ENCODE measurements around the gene SUN3. TPM values are rescaled to one million over a fixed set of nuclear protein-coding genes. Genes with fewer than 3 reads are reported as not detected.

Gene SUN3
- total and polyA plus RNA-seq, 2 of the 4 experiments (the other 2 are of a cell fraction), result not detected

DNA sequence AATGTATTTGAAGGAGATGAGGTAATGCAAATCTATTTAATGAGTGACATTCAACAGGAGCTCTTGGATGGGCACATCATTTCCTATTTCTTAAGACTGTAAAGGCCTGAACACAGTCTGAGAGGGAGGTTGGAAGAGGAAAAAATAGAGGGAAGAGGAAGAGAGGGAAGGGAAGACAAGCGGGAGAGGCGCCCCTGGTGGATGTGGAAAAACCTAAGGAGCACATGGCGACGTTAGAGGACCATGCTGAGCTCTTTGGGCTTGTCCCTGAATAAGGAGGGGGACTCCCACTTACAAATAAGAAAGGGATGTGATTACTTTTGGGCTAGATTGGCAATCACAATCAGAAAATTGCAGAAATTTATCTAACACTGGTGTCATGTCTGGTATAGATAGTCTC is 19.6 kb downstream of the SUN3 start:
- no peak for DNase-seq
- intact Hi-C loops (cut with micrococcal nuclease) (no loop called here), in situ Hi-C loops (cut with MboI; ENCODE audit: low sequenced_read_pairs) (no loop called here), dilution Hi-C loops (cut with HindIII; ENCODE audit: low sequenced_read_pairs, unreplicated experiment) (no loop called here)
- H3K18ac ChIP-seq (ENCODE audit: low read depth, low read length), result no peak overlapping the region
- H2AK9ac ChIP-seq (replicated peaks; ENCODE audit: low read depth, low read length, poor library complexity), result no peak overlapping the region
- no peak overlapping the region for H3K23ac ChIP-seq (ENCODE audit: low read depth, low read length)
- H3K36me3 ChIP-seq (ENCODE audit: control insufficient read depth, insufficient read depth, low read length), result no peaks in the 10 kb centered on the region
- no peak overlapping the region for H2AFZ ChIP-seq (replicated peaks; ENCODE audit: low read length, poor library complexity)
- no TSS peak for BruUV-seq (replicated peaks)
- no peak overlapping the region for H3K4ac ChIP-seq (ENCODE audit: low read depth, low read length)
- H3K56ac ChIP-seq (ENCODE audit: extremely low read depth, insufficient read depth, low read length), result no peak overlapping the region
- H2AK5ac ChIP-seq (ENCODE audit: low read depth, low read length), result no peak overlapping the region
- no peak overlapping the region for H4K91ac ChIP-seq (ENCODE audit: insufficient read depth, low read depth, low read length)
- peaks cover 9% of the 10 kb centered on the region for H3K4me1 ChIP-seq (ENCODE audit: control insufficient read depth, insufficient read depth, low read length)
- ATAC-seq (ENCODE audit: low read depth), result no peak
- no peaks in the 10 kb centered on the region for H3K9me3 ChIP-seq (ENCODE audit: control insufficient read depth, insufficient read depth, low read length)
- H3K4me2 ChIP-seq (ENCODE audit: low read depth, low read length), result no peak overlapping the region
- no peak overlapping the region for H2BK120ac ChIP-seq (ENCODE audit: low read depth, low read length)
- H3K14ac ChIP-seq (replicated peaks; ENCODE audit: low read depth, low read length), result no peak overlapping the region
- peaks cover 4% of the 10 kb centered on the region; the same call in 1 of the 2 replicates for H3K9me1 ChIP-seq (ENCODE audit: insufficient read depth, low read length)
- no peak overlapping the region for H4K5ac ChIP-seq (ENCODE audit: low read depth, low read length)
- peaks cover 15% of the 10 kb centered on the region for H3K27me3 ChIP-seq (ENCODE audit: control insufficient read depth, insufficient read depth, low read length)
- H4K20me1 ChIP-seq (ENCODE audit: insufficient read depth, low read length), result no peaks in the 10 kb centered on the region
- ChIA-PET CTCF (interaction anchor here (0.7 kb wide), 1 partner anchor 68 kb away, joined by 3 read pairs; no protein-coding TSS in a partner anchor), POLR2A (ENCODE audit: unreplicated experiment) (no interaction called here)
- no peak overlapping the region for H3K9ac ChIP-seq (ENCODE audit: low read depth, low read length)
- no peak for TF ChIP-seq MAFK (IDR thresholded peaks at IDR 0.05; ENCODE audit: low read depth, low read length)
- TF ChIP-seq RFX5 (IDR thresholded peaks at IDR 0.05; ENCODE audit: low read depth, low read length), result no peak
- no peak for TF ChIP-seq FOS (IDR thresholded peaks at IDR 0.05; ENCODE audit: low read depth, low read length)
- no peak for TF ChIP-seq NFE2L2 (IDR thresholded peaks at IDR 0.05; ENCODE audit: low read depth, low read length)
- TF ChIP-seq, protein P1, sequence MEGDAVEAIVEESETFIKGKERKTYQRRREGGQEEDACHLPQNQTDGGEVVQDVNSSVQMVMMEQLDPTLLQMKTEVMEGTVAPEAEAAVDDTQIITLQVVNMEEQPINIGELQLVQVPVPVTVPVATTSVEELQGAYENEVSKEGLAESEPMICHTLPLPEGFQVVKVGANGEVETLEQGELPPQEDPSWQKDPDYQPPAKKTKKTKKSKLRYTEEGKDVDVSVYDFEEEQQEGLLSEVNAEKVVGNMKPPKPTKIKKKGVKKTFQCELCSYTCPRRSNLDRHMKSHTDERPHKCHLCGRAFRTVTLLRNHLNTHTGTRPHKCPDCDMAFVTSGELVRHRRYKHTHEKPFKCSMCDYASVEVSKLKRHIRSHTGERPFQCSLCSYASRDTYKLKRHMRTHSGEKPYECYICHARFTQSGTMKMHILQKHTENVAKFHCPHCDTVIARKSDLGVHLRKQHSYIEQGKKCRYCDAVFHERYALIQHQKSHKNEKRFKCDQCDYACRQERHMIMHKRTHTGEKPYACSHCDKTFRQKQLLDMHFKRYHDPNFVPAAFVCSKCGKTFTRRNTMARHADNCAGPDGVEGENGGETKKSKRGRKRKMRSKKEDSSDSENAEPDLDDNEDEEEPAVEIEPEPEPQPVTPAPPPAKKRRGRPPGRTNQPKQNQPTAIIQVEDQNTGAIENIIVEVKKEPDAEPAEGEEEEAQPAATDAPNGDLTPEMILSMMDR (conservative IDR thresholded peaks at IDR 0.05; ENCODE audit: low read depth, low read length), result no peak
- TF ChIP-seq, protein P2, sequence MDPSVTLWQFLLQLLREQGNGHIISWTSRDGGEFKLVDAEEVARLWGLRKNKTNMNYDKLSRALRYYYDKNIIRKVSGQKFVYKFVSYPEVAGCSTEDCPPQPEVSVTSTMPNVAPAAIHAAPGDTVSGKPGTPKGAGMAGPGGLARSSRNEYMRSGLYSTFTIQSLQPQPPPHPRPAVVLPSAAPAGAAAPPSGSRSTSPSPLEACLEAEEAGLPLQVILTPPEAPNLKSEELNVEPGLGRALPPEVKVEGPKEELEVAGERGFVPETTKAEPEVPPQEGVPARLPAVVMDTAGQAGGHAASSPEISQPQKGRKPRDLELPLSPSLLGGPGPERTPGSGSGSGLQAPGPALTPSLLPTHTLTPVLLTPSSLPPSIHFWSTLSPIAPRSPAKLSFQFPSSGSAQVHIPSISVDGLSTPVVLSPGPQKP (IDR thresholded peaks at IDR 0.05; ENCODE audit: borderline replicate concordance, low read depth, low read length), result no peak
- no peak for TF ChIP-seq BHLHE40 (IDR thresholded peaks at IDR 0.05; ENCODE audit: low read depth, low read length)
- no peak for TF ChIP-seq POLR2A (IDR thresholded peaks at IDR 0.05; ENCODE audit: low read depth, low read length)
- no peak for TF ChIP-seq CHD1 (IDR thresholded peaks at IDR 0.05; ENCODE audit: low read depth, low read length)
- no peak for TF ChIP-seq RAD21 (IDR thresholded peaks at IDR 0.05; ENCODE audit: low read length)
- TF ChIP-seq RCOR1 (IDR thresholded peaks at IDR 0.05; ENCODE audit: insufficient replicate concordance, low read length), result no peak
- TF ChIP-seq, protein P3, sequence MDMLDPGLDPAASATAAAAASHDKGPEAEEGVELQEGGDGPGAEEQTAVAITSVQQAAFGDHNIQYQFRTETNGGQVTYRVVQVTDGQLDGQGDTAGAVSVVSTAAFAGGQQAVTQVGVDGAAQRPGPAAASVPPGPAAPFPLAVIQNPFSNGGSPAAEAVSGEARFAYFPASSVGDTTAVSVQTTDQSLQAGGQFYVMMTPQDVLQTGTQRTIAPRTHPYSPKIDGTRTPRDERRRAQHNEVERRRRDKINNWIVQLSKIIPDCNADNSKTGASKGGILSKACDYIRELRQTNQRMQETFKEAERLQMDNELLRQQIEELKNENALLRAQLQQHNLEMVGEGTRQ (IDR thresholded peaks at IDR 0.05; ENCODE audit: low read depth, low read length), result no peak
- TF ChIP-seq MAZ (IDR thresholded peaks at IDR 0.05; ENCODE audit: borderline replicate concordance, low read depth, low read length), result no peak
- no peak for TF ChIP-seq MXI1 (IDR thresholded peaks at IDR 0.05; ENCODE audit: borderline replicate concordance, low read depth, low read length)
- TF ChIP-seq CEBPB (IDR thresholded peaks at IDR 0.05; ENCODE audit: low read depth, low read length), result no peak
- TF ChIP-seq SMC3 (IDR thresholded peaks at IDR 0.05; ENCODE audit: low read depth, low read length), result no peak
- no peak overlapping the region for H4K8ac ChIP-seq (ENCODE audit: low read depth in 2 of 2, low read length in 2 of 2)
- no peak overlapping the region for H3K27ac ChIP-seq (ENCODE audit: insufficient read depth, low read length)
- H3K4me3 ChIP-seq (ENCODE audit: insufficient read depth, low read depth, low read length), result no peak overlapping the region
- no peak overlapping the region for H2BK20ac ChIP-seq (ENCODE audit: low read depth, low read length)
- WGBS, 2 experiments (ENCODE audit: extremely low coverage in 2 of 2, insufficient read length in 1 of 2), result no CpG with 5 or more reads among the region's 4 CpGs
- H2BK5ac ChIP-seq (ENCODE audit: low read depth, low read length, poor library complexity, severe bottlenecking), result no peak overlapping the region
- no peak overlapping the region for H2BK15ac ChIP-seq (ENCODE audit: low read depth, low read length)
- H3K79me1 ChIP-seq (ENCODE audit: low read depth in 1 of 2, low read length in 2 of 2), result no peaks in the 10 kb centered on the region
